A549 (cell line): ENCODE measurements around the gene STK4. TPM values are rescaled to one million over a fixed set of nuclear protein-coding genes. Genes with fewer than 3 reads are reported as not detected.

Source experiments
- ATAC-seq, 2 experiments: fragments of 200-7000 bp in 1 of 2; fragments of >200 bp in 1 of 2; cut with Nextera tagmentation in 1 of 2; cut with Tn5 transposase in 1 of 2; 3 replicates each; pipeline versions ENCODE4 v1.8.0 to v1.9.1; 2018 to 2020; ENCODE audit warnings: mild to moderate bottlenecking in 1 of 2, moderate library complexity in 1 of 2
- CTCF ChIA-PET: fragments of 300-600 bp; sonication (Branson Sonifier 250); formaldehyde crosslinking; extraction: SDS; loops from one replicate; lab custom pipeline; 2021; ENCODE audit warnings: antibody characterized with exemption, inconsistent platforms; lab: Yijun Ruan, JAX
- POLR2A ChIA-PET: fragments of 350-600 bp; formaldehyde crosslinking; extraction: SDS; loops from one replicate; lab custom pipeline; 2021; ENCODE audit warnings: antibody characterized with exemption, inconsistent platforms; lab: Yijun Ruan, JAX
- DNase-seq, 2 experiments: peaks; one replicate each; pipeline versions ENCODE4 v3.0.0 to v3.0.0-alpha.2; 2011 to 2016; ENCODE audit warnings: low read depth in 1 of 2, low spot score in 1 of 2
- FAIRE-seq: peaks from 2 replicates; lab custom pipeline; 2011; peaks lifted over from hg19 to GRCh38; lab: Jason Lieb, UNC
- H3K27ac ChIP-seq, 2 experiments: fragments of >200 bp; sonication (Bioruptor Twin); formaldehyde crosslinking; 3 replicates each; pipeline ENCODE4 v1.5.1; 2016 to 2017
- H3K4me1 ChIP-seq: fragments of >200 bp; sonication (Bioruptor Twin); formaldehyde crosslinking; 3 replicates; pipeline ENCODE4 v1.6.1; 2016
- H3K4me2 ChIP-seq: fragments of >200 bp; sonication (Bioruptor Twin); formaldehyde crosslinking; 3 replicates; pipeline ENCODE4 v1.6.1; 2016
- H3K4me3 ChIP-seq: fragments of >200 bp; sonication (Bioruptor Twin); formaldehyde crosslinking; 3 replicates; pipeline ENCODE4 v1.5.1; 2016
- H3K9me3 ChIP-seq: fragments of >200 bp; sonication (Bioruptor Twin); formaldehyde crosslinking; 3 replicates; pipeline ENCODE4 v1.6.1; 2016
- CBX2 ChIP-seq: fragments of 200-600 bp; sonication (generic); IDR thresholded peaks from 2 replicates; pipeline ENCODE4 v1.6.1; 2016; ENCODE audit warnings: low read depth, mild to moderate bottlenecking, borderline replicate concordance
- CBX8 ChIP-seq: fragments of 200-600 bp; sonication (generic); IDR thresholded peaks from 2 replicates; pipeline ENCODE4 v1.6.1; 2016
- CHD2 ChIP-seq: fragments of 150-350 bp; IDR thresholded peaks from 2 replicates; pipeline ENCODE4 v1.6.1; 2014; ENCODE audit warnings: low read length; ENCODE audit not compliant: partially characterized antibody
- CHD4 ChIP-seq: fragments of 200-600 bp; sonication (generic); IDR thresholded peaks from 2 replicates; pipeline ENCODE4 v1.6.1; 2016; ENCODE audit warnings: antibody characterized with exemption, mild to moderate bottlenecking, borderline replicate concordance
- EHF ChIP-seq: fragments of 250-450 bp; sonication (Bioruptor Pico); IDR thresholded peaks from 2 replicates; pipeline ENCODE4 v1.5.0; 2020; ENCODE audit warnings: mild to moderate bottlenecking
- ESRRA ChIP-seq: fragments of 150-350 bp; IDR thresholded peaks from 2 replicates; pipeline ENCODE4 v1.6.1; 2014; ENCODE audit warnings: mild to moderate bottlenecking, low read length, borderline replicate concordance
- HDAC2 ChIP-seq: fragments of 200-600 bp; sonication (generic); IDR thresholded peaks from 2 replicates; pipeline ENCODE4 v1.6.1; 2016
- HOXB13 ChIP-seq: fragments of 250-450 bp; sonication (Bioruptor Pico); IDR thresholded peaks from 2 replicates; pipeline ENCODE4 v1.5.0; 2020; ENCODE audit warnings: low read depth, mild to moderate bottlenecking, moderate library complexity
- HOXB5 ChIP-seq: fragments of 250-450 bp; sonication (Bioruptor Pico); IDR thresholded peaks from 2 replicates; pipeline ENCODE4 v1.5.0; 2020; ENCODE audit warnings: mild to moderate bottlenecking, moderate library complexity
- KDM1A ChIP-seq: fragments of 200-600 bp; sonication (generic); IDR thresholded peaks from 2 replicates; pipeline ENCODE4 v1.6.1; 2016; ENCODE audit warnings: low read depth, mild to moderate bottlenecking
- KDM5A ChIP-seq: fragments of 200-600 bp; sonication (generic); IDR thresholded peaks from 2 replicates; pipeline ENCODE4 v1.6.1; 2016; ENCODE audit warnings: antibody characterized with exemption, mild to moderate bottlenecking
- MAFK ChIP-seq: fragments of 450-650 bp; IDR thresholded peaks from 2 replicates; pipeline ENCODE4 v1.6.1; 2014; ENCODE audit not compliant: partially characterized antibody
- MAZ ChIP-seq: fragments of 150-350 bp; IDR thresholded peaks from 2 replicates; pipeline ENCODE4 v1.6.1; 2014; ENCODE audit warnings: antibody characterized with exemption, low read depth, low read length, borderline replicate concordance
- MYC ChIP-seq: IDR thresholded peaks from 2 replicates; pipeline ENCODE4 v1.6.1; 2012; ENCODE audit warnings: mild to moderate bottlenecking, inconsistent platforms, low read length, improper control_type of control experiment, borderline replicate concordance
- NFE2L2 ChIP-seq: fragments of 150-350 bp; conservative IDR thresholded peaks from 2 replicates; pipeline ENCODE4 v1.6.1; 2014; ENCODE audit warnings: low read length
- NPAS2 ChIP-seq: fragments of 250-450 bp; sonication (Bioruptor Pico); IDR thresholded peaks from 2 replicates; pipeline ENCODE4 v1.8.0; 2022; ENCODE audit warnings: mild to moderate bottlenecking, moderate library complexity, borderline replicate concordance
- NR3C1 ChIP-seq: fragments of >200 bp; sonication (Bioruptor Twin); formaldehyde crosslinking; IDR thresholded peaks from 3 replicates; pipeline ENCODE4 v1.6.1; 2017
- PHF8 ChIP-seq: fragments of 200-600 bp; sonication (generic); IDR thresholded peaks from 2 replicates; pipeline ENCODE4 v1.6.1; 2016; ENCODE audit warnings: low read depth, mild to moderate bottlenecking, antibody characterized with exemption, moderate library complexity, borderline replicate concordance
- POLR2A ChIP-seq: IDR thresholded peaks from 2 replicates; pipeline ENCODE4 v1.6.1; 2012; ENCODE audit warnings: mild to moderate bottlenecking, low read length
- POLR2AphosphoS2 ChIP-seq: conservative IDR thresholded peaks from 2 replicates; pipeline ENCODE4 v1.6.1; 2012; ENCODE audit warnings: low read length, improper control_type of control experiment, inconsistent platforms
- RFX5 ChIP-seq: fragments of 450-650 bp; IDR thresholded peaks from 2 replicates; pipeline ENCODE4 v1.7.1; 2014; ENCODE audit warnings: antibody characterized with exemption, mild to moderate bottlenecking, moderate library complexity
- RNF2 ChIP-seq: fragments of 200-600 bp; sonication (generic); IDR thresholded peaks from 2 replicates; pipeline ENCODE4 v1.6.1; 2016; ENCODE audit warnings: low read depth, mild to moderate bottlenecking, antibody characterized with exemption, moderate library complexity, borderline replicate concordance
- SMC3 ChIP-seq: fragments of >200 bp; sonication (Bioruptor Twin); formaldehyde crosslinking; IDR thresholded peaks from 3 replicates; pipeline ENCODE4 v1.6.1; 2018; ENCODE audit warnings: inconsistent platforms
- SREBF2 ChIP-seq: fragments of 450-650 bp; IDR thresholded peaks from 2 replicates; pipeline ENCODE4 v1.6.1; 2014; ENCODE audit warnings: mild to moderate bottlenecking, moderate library complexity
- TFCP2L1 ChIP-seq: fragments of 250-450 bp; sonication (Bioruptor Pico); IDR thresholded peaks from 2 replicates; pipeline ENCODE4 v1.5.0; 2021; ENCODE audit warnings: mild to moderate bottlenecking
- ZC3H11A ChIP-seq: fragments of 450-650 bp; IDR thresholded peaks from 2 replicates; pipeline ENCODE4 v1.6.1; 2014; ENCODE audit warnings: antibody characterized with exemption, mild to moderate bottlenecking
- ZFP36 ChIP-seq: fragments of 450-650 bp; IDR thresholded peaks from 2 replicates; pipeline ENCODE4 v1.6.1; 2014; ENCODE audit warnings: borderline replicate concordance; ENCODE audit not compliant: partially characterized antibody
- ZNF302 ChIP-seq: fragments of 250-450 bp; sonication (Bioruptor Pico); IDR thresholded peaks from 2 replicates; pipeline ENCODE4 v1.9.0; 2021; ENCODE audit warnings: inconsistent platforms, mild to moderate bottlenecking, moderate library complexity
- WGBS: methylation state at CpG from one replicate; pipeline ENCODE4 v1.1.6; 2017; ENCODE audit errors: missing lambda C conversion rate; 5-methylcytosine and 5-hydroxymethylcytosine counted together
- polyA plus RNA-seq, 4 experiments: library from polyadenylated mRNA; depleted of rRNA in 3 of 4; stranded (reverse); fragments of >200 nt; fragmentation: RNase III in 1 of 4; extraction: RNeasy Plus Mini Kit Qiagen cat#74134 plus additional on column Dnase treatment in 1 of 4; gene quantifications; 2 replicates in 3 of 4; 3 replicates in 1 of 4; pipeline ENCODE4 v1.2.3, GENCODE V29; 2011 to 2017
- TF ChIP-seq, protein P1 (sequence below): fragments of 450-650 bp; IDR thresholded peaks from 2 replicates; pipeline ENCODE4 v1.6.1; 2014; ENCODE audit warnings: antibody characterized with exemption
- TF ChIP-seq, protein P2 (sequence below): fragments of 250-450 bp; sonication (Bioruptor Pico); IDR thresholded peaks from 2 replicates; pipeline ENCODE4 v1.5.0; 2021; ENCODE audit warnings: mild to moderate bottlenecking, moderate library complexity, borderline replicate concordance
- TF ChIP-seq, protein P3 (sequence below): fragments of >200 bp; sonication (Bioruptor Twin); formaldehyde crosslinking; IDR thresholded peaks from 3 replicates; pipeline ENCODE4 v1.6.1; 2016
- TF ChIP-seq, protein P4 (sequence below): IDR thresholded peaks from 2 replicates; pipeline ENCODE4 v1.6.1; 2012

Gene STK4
- polyA plus RNA-seq, 2 of the 4 experiments (the other 2 are of a cell fraction): 14.5 to 34.5 TPM

DNA sequence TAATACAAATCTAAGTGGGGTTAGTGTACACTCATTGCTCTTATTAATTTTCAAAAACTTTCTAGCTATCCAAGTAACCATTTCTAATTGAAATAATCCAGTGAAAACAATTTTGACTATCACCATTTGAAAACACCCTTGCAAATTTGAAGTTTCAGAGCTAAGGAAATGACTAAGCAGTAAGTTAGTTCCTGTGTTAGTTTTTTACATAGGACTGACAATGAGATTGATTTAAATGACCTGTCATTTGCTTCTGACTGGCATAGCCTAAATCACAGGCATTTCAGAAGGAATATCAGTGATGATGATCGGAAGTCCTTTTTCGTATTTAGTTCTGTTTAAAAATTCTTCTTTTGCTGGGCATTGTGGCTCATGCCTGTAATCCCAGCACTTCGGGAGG, 27.0 kb downstream of the STK4 start:
- CTCF ChIA-PET: interaction anchor here (1.0 kb wide), 1 partner anchor 103 kb away, joined by 3 read pairs; no protein-coding TSS in a partner anchor

DNA sequence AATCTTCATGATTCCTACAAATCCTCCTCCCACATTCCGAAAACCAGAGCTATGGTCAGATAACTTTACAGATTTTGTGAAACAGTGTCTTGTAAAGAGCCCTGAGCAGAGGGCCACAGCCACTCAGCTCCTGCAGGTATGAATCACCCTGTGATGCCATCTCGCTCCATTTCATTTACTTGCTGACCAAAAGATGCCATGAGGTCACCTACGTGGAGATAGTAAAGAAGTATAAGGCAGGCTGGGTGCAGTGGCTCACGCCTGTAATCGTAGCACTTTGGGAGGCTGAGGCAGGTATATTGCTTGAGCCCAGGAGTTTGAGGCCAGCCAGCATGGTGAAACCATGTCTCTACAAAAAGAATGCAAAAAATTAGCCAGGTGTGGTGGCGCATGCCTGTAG, 30.9 kb downstream of the STK4 start:
- no peak overlapping the region for H3K4me2 ChIP-seq
- H3K9me3 ChIP-seq: no peaks in the 10 kb centered on the region
- TF ChIP-seq NFE2L2 (no peak), HDAC2 (no peak), NR3C1 (no peak), CBX8 (no peak), CHD4 (no peak), HOXB13 (CRISPR knock-in tag) (no peak), TFCP2L1 (CRISPR knock-in tag) (no peak)
- DNase-seq (no peak), FAIRE-seq (no peak), ATAC-seq (no peak)
- H3K4me1 ChIP-seq: peaks cover 6% of the 10 kb centered on the region; the same call in 2 of the 3 replicates
- POLR2A ChIA-PET: no interaction called here
- no peak overlapping the region for H3K27ac ChIP-seq
- CTCF ChIA-PET: interaction anchor here (1.0 to 5.2 kb wide), 6 partner anchors 11 to 296 kb away, joined by 3 to 27 read pairs (median 4); partner anchors contain the start of gene STK4
- no peak overlapping the region for H3K4me3 ChIP-seq
- WGBS: 95% methylated on average over 6 of the region's 6 CpGs

More for the DNA sequence above, 27.0 kb downstream of the STK4 start:
- POLR2A ChIA-PET: no interaction called here
- TF ChIP-seq RFX5 (no peak), SREBF2 (no peak), MAZ (no peak), EHF (CRISPR knock-in tag) (no peak), CHD2 (no peak), SMC3 (no peak), MAFK (no peak), CHD4 (no peak), ZFP36 (no peak), ESRRA (no peak), ZNF302 (CRISPR knock-in tag) (no peak), NPAS2 (CRISPR knock-in tag) (no peak), MYC (no peak), KDM5A (no peak)
- TF ChIP-seq, protein P1, sequence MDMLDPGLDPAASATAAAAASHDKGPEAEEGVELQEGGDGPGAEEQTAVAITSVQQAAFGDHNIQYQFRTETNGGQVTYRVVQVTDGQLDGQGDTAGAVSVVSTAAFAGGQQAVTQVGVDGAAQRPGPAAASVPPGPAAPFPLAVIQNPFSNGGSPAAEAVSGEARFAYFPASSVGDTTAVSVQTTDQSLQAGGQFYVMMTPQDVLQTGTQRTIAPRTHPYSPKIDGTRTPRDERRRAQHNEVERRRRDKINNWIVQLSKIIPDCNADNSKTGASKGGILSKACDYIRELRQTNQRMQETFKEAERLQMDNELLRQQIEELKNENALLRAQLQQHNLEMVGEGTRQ: no peak
- Histone ChIP-seq H3K4me3 (no peak overlapping the region), H3K4me2 (no peak overlapping the region; the same call in 2 of the 3 replicates), H3K27ac (0 out of 6 replicates have a peak overlapping the region, but pooled peaks of 1 of the 2 experiments have one; percentile 8), H3K4me1 (peaks cover 6% of the 10 kb centered on the region; the same call in 2 of the 3 replicates), H3K9me3 (no peaks in the 10 kb centered on the region)
- ATAC-seq (no peak), FAIRE-seq (no peak), DNase-seq (no peak)
- 89% methylated on average over 3 of the region's 3 CpGs for WGBS

DNA sequence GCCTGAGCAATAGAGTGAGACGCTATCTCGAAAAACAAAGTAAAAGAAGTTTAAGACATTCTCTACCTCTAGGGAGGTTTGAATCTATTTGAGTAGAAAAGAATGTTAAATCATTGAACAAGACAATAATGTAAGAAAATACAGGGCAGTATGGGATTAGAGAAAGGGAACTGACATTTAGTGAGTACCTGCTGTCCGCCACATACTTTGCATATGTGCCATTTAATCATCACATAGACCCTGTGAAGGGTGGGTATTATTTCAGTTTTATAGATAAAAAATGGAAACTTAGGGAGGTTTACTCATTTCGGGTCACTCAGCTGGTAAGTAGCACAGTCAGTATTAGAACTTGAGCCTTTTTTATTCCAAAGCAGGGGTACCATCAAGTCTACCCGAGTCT, 31.4 kb downstream of the STK4 start:
- 92% methylated on average over 5 of the region's 5 CpGs for WGBS
- no peak for FAIRE-seq
- Histone ChIP-seq H3K4me1 (peaks cover 6% of the 10 kb centered on the region; the same call in 2 of the 3 replicates), H3K4me3 (no peak overlapping the region), H3K27ac (no peak overlapping the region), H3K9me3 (no peaks in the 10 kb centered on the region), H3K4me2 (no peak overlapping the region)
- ChIA-PET CTCF (interaction anchor here (0.9 to 5.2 kb wide), 6 partner anchors 8 to 295 kb away, joined by 3 to 27 read pairs (median 5); no protein-coding TSS in a partner anchor), POLR2A (no interaction called here)
- no peak for DNase-seq
- ATAC-seq: no peak
- TF ChIP-seq POLR2AphosphoS2 (no peak), HDAC2 (no peak), RNF2 (no peak), PHF8 (no peak), HOXB5 (CRISPR knock-in tag) (no peak), CHD4 (no peak), CBX2 (no peak), POLR2A (no peak), KDM5A (no peak), RFX5 (no peak), KDM1A (no peak), ZFP36 (no peak), HOXB13 (CRISPR knock-in tag) (no peak), ZC3H11A (no peak)
- TF ChIP-seq, protein P2, sequence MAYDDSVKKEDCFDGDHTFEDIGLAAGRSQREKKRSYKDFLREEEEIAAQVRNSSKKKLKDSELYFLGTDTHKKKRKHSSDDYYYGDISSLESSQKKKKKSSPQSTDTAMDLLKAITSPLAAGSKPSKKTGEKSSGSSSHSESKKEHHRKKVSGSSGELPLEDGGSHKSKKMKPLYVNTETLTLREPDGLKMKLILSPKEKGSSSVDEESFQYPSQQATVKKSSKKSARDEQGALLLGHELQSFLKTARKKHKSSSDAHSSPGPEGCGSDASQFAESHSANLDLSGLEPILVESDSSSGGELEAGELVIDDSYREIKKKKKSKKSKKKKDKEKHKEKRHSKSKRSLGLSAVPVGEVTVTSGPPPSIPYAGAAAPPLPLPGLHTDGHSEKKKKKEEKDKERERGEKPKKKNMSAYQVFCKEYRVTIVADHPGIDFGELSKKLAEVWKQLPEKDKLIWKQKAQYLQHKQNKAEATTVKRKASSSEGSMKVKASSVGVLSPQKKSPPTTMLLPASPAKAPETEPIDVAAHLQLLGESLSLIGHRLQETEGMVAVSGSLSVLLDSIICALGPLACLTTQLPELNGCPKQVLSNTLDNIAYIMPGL (CRISPR knock-in tag): no peak
- TF ChIP-seq, protein P3, sequence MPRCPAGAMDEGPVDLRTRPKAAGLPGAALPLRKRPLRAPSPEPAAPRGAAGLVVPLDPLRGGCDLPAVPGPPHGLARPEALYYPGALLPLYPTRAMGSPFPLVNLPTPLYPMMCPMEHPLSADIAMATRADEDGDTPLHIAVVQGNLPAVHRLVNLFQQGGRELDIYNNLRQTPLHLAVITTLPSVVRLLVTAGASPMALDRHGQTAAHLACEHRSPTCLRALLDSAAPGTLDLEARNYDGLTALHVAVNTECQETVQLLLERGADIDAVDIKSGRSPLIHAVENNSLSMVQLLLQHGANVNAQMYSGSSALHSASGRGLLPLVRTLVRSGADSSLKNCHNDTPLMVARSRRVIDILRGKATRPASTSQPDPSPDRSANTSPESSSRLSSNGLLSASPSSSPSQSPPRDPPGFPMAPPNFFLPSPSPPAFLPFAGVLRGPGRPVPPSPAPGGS: no peak
- TF ChIP-seq, protein P4, sequence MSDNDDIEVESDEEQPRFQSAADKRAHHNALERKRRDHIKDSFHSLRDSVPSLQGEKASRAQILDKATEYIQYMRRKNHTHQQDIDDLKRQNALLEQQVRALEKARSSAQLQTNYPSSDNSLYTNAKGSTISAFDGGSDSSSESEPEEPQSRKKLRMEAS: no peak
